ENCODE data around the gene SPAAR.
"Not testable (repeated sequence)": the region's sequence is repeated elsewhere in the genome, so short reads cannot be mapped to it uniquely, and the experiment has no call there.

The SPAAR gene

DNA sequence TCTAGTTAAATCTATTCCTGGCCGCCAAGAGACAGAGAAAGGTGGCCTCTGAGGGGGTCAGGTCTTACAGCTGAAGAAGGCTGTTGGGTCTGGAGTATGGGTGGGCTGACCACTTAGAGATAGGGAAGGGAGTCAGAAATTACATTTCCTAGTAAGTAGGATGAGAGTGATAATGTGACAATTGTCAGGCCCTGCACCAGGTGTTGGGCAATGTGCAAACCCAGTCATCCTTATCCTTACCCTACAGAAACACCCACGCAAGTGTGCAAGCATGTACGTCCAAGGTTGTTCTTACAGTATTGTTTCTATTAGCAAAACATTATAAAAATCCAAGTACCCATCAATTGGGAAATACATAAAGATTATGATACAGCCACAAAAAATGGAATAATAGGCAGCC lies 9.5 kb downstream of the SPAAR start:
- H3K27me3 ChIP-seq (ENCODE audit: insufficient read depth, low read length) = no peaks in the 10 kb centered on the region
- H3K4me3 ChIP-seq (ENCODE audit: low read length) = no peak overlapping the region
- H2AFZ ChIP-seq (ENCODE audit: low read depth, low read length) = no peak overlapping the region
- H3K4me1 ChIP-seq (ENCODE audit: insufficient read depth, low read length) = peaks cover 7% of the 10 kb centered on the region
- no peaks in the 10 kb centered on the region for H3K36me3 ChIP-seq (ENCODE audit: insufficient read depth, low read length)
- no peaks in the 10 kb centered on the region for H3K9me3 ChIP-seq (ENCODE audit: low read length)

DNA sequence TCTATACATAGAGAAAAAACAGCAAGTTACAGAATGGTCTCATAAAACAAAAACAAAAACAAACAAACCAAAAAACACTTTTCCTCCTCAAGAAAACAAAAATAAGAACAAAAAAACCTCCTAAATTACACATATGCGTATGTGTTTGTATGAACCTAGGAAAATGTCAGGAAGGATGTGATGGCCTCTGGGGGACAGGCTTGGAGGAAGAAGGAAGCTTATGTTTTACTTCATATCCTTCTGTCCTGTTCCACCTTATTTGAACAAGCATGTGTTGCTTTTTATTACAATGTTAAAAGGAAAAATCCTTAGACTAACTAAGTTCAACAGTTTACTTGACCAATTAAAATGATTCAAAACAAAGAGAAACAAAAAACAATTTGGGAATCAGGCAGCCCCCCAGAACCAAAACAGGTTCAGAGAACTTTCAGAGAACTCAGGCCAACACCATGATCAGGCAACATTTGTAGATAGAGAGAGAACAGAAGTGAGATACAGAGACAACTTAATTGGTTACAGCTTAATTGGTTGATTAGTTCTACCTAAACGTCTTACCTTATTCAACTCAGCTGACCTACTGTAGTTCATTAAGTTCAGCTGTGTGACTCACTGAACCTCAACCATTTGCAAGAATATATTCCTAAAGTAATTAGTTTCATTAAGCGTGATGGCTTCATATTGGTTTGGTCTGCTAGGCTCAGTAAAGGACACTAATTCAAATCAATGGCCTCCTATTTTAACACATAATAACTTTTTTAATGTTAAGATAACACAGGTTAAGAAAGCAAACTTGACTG lies 10.1 kb downstream of the SPAAR start:
- Histone ChIP-seq H3K27me3 (ENCODE audit: insufficient read depth, low read length) (no peaks in the 10 kb centered on the region), H3K4me1 (ENCODE audit: insufficient read depth, low read length) (peaks cover 13% of the 10 kb centered on the region), H2AFZ (ENCODE audit: low read depth, low read length) (no peak overlapping the region), H3K9me3 (ENCODE audit: low read length) (no peaks in the 10 kb centered on the region), H3K36me3 (ENCODE audit: insufficient read depth, low read length) (no peaks in the 10 kb centered on the region), H3K4me3 (ENCODE audit: low read length) (no peak overlapping the region)

DNA sequence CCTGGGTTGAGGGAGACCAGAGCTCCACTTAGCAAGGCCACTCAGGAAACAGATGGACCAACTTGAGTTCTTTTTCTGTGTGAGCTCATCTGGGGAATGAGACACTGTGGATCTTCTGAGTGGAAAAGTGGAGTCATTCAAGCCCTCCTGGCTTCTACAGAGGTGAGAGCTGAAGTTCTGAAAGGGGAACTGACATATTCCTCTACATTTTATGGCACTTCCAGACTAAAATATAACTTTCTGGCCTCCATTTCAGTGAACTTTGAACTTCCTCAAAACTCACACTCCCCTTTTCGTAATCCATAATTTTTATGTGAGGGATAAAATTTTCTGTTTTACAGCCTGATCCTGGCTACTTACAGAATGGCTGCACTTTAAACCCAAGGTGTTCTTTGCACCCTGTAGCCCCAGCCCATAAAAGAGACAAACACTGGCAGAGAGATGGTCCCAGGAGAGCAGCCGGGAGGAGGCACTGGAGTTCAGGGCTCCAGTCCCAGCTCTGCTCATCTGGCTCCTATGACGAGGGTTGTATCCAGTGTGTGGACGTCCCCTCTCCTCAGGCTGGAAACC lies 10.8 kb downstream of the SPAAR start:
- Histone ChIP-seq H3K27me3 (ENCODE audit: insufficient read depth, low read length) (no peaks in the 10 kb centered on the region), H3K4me1 (ENCODE audit: insufficient read depth, low read length) (peaks cover 15% of the 10 kb centered on the region), H3K9me3 (ENCODE audit: low read length) (no peaks in the 10 kb centered on the region), H3K4me3 (ENCODE audit: low read length) (no peak overlapping the region), H3K36me3 (ENCODE audit: insufficient read depth, low read length) (no peaks in the 10 kb centered on the region), H2AFZ (ENCODE audit: low read depth, low read length) (no peak overlapping the region)

DNA sequence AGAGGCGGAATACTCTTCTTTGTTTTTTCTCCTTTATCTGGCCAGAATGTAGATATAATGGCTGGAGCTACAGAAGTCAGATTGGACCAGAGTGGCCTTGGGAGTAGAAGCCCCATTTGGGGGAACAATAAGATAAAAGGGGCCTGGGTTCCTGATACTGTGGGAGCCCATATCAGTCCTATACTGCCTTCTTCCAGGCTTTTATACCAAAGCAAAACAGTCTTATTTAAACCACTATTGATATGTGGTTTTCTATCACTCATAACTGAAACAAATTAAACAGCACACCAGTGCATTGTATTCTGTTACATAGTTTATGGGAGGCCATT lies 14.3 kb downstream of the SPAAR start:
- H3K36me3 ChIP-seq (ENCODE audit: insufficient read depth, low read length) = no peaks in the 10 kb centered on the region
- H3K4me3 ChIP-seq (ENCODE audit: low read length) = no peak overlapping the region
- H2AFZ ChIP-seq (ENCODE audit: low read depth, low read length) = no peak overlapping the region
- no peaks in the 10 kb centered on the region for H3K9me3 ChIP-seq (ENCODE audit: low read length)
- H3K27me3 ChIP-seq (ENCODE audit: insufficient read depth, low read length) = no peaks in the 10 kb centered on the region
- peaks cover 15% of the 10 kb centered on the region for H3K4me1 ChIP-seq (ENCODE audit: insufficient read depth, low read length)

DNA sequence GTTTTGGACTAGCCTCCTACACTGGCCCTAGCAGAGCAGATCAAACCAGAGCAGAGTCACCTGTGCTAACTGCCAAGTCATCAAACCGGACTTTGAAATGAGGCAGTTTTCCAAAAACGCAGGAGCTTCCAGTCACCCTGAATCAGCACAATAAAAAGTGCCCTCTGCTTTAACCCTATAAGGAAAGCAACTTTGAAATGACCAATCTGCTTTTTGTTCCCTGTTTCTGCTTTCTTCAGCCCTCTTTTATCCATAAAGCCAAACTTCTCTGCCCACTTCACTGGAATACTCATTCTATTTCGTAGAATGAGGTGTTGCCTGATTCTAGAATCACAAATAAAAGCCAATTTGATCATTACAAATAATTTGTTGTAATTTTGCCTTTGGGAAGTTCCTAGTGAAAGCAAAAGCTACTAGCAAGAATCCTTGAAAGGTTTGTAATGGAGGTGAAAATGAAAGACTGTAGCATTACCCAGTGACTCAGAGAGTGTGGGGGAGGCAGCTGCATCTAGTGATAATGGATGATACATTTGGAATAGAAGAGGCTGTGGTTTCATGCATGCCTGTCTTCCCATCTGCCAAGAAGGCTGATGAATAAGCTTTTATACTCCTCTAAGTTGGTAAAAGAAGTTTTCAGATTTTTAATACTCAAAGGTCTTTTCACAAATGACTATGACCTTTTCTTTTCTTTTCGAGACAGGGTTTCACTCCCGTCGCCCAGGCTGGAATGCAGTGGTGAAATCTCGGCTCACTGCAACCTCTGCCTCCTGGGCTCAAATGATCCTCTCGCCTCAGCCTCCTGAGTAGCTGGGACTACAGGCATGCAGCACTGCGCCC lies 14.9 kb downstream of the SPAAR start:
- Histone ChIP-seq H3K27me3 (ENCODE audit: insufficient read depth, low read length) (no peaks in the 10 kb centered on the region), H2AFZ (ENCODE audit: low read depth, low read length) (peak overlapping the region; percentile 86), H3K9me3 (ENCODE audit: low read length) (no peaks in the 10 kb centered on the region), H3K4me1 (ENCODE audit: insufficient read depth, low read length) (peaks cover 15% of the 10 kb centered on the region), H3K4me3 (ENCODE audit: low read length) (no peak overlapping the region), H3K36me3 (ENCODE audit: insufficient read depth, low read length) (no peaks in the 10 kb centered on the region)

DNA sequence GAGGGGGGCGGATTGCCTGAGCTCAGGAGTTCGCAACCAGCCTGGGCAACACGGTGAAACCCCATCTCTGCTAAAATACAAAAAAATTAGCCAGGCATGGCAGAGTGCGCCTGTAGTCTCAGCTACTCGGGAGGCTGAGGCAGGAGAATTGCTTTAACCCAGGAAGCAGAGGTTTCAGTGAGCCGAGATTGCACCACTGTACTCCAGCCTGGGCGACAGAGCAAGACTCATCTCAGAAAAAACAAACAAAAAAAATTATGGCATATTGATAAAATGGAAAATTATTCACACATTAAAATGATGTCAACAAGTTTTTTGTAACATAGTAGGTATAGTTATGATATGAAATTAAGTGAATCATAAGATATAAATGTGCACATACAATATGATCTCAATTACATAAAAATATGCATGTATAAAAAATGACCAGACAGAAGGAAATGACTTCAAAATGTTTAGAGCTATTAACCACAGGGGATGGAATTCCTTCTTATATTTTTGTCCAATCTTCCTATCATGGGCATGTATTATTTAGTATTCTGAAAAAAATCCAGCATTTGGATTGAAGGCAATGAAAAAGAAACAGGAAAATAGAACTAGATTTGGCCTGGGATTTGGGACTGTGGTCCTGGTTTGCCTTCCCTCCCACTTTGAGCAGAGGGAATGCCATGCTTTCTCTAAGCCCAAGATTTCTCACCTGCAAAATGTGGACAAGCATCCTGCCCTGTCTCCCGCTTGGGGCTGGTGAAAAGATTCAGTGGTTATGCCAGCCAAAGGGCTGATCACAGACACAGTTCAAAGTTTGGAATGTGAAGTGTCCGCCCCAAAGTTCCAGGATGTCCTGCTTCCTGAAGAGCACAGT lies 19.5 kb downstream of the SPAAR start:
- peaks cover 8% of the 10 kb centered on the region for H3K4me1 ChIP-seq (ENCODE audit: insufficient read depth, low read length)
- H3K9me3 ChIP-seq (ENCODE audit: low read length) = no peaks in the 10 kb centered on the region
- no peak overlapping the region for H3K4me3 ChIP-seq (ENCODE audit: low read length)
- no peak overlapping the region for H2AFZ ChIP-seq (ENCODE audit: low read depth, low read length)
- H3K27me3 ChIP-seq (ENCODE audit: insufficient read depth, low read length) = no peaks in the 10 kb centered on the region
- H3K36me3 ChIP-seq (ENCODE audit: insufficient read depth, low read length) = no peaks in the 10 kb centered on the region

DNA sequence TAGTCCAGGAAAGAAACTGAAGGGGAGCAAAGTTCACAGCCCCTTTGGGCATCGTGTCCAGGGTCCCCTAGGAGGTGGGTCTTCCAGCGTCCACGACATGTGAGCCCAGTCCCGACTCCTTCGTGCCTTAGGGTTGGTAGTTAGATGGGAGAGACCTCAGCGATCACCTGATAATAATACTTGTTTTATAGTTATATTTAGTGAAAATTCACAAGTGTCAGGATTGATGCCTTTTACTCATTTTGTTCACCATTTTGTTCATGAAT lies 20.1 kb downstream of the SPAAR start:
- H3K4me1 ChIP-seq (ENCODE audit: insufficient read depth, low read length) = peaks cover 2% of the 10 kb centered on the region
- no peaks in the 10 kb centered on the region for H3K9me3 ChIP-seq (ENCODE audit: low read length)
- no peak overlapping the region for H2AFZ ChIP-seq (ENCODE audit: low read depth, low read length)
- H3K4me3 ChIP-seq (ENCODE audit: low read length) = no peak overlapping the region
- H3K36me3 ChIP-seq (ENCODE audit: insufficient read depth, low read length) = no peaks in the 10 kb centered on the region
- H3K27me3 ChIP-seq (ENCODE audit: insufficient read depth, low read length) = no peaks in the 10 kb centered on the region

DNA sequence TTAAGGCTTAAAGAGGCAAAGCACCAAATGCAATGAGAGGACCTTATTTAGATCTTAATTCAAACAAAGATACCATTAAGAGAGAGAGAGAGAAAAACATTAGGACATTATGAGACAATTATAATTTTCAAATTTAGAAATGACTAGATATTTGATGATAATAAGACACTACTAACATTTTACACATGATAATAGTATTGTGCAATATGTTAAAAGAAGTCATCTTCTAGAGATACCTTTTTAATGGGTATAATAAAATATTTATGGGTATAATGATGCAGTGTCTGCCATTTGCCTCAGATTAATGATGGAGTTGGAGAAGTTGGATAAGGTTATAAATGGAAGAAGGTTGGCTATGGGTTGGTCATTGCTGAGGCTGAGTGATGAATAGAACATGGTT lies 21.2 kb downstream of the SPAAR start:
- H2AFZ ChIP-seq (ENCODE audit: low read depth, low read length) = no peak overlapping the region
- no peak overlapping the region for H3K4me3 ChIP-seq (ENCODE audit: low read length)
- H3K4me1 ChIP-seq (ENCODE audit: insufficient read depth, low read length) = no peaks in the 10 kb centered on the region
- H3K27me3 ChIP-seq (ENCODE audit: insufficient read depth, low read length) = no peaks in the 10 kb centered on the region
- H3K9me3 ChIP-seq (ENCODE audit: low read length) = no peaks in the 10 kb centered on the region
- no peaks in the 10 kb centered on the region for H3K36me3 ChIP-seq (ENCODE audit: insufficient read depth, low read length)

DNA sequence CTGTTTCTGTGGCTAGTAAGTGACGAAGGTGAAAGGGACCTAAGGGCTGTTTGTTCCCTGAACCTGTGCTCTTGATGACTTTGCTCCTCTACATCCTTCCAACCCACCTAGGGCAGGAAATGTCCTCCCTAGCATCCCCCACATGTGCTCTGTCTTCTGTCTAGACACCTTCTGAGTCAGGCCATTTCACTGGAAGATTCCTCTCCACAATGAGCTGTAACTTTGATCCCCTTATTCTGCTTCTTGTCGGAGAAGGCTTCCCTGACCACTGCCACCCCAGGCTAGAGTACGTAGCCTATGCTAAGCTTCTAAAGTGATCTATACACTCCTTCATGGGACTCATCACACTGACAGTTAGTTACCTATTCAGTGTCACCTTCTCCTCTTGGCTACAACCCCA lies 21.7 kb downstream of the SPAAR start:
- no peak overlapping the region for H3K4me3 ChIP-seq (ENCODE audit: low read length)
- H3K36me3 ChIP-seq (ENCODE audit: insufficient read depth, low read length) = no peaks in the 10 kb centered on the region

DNA sequence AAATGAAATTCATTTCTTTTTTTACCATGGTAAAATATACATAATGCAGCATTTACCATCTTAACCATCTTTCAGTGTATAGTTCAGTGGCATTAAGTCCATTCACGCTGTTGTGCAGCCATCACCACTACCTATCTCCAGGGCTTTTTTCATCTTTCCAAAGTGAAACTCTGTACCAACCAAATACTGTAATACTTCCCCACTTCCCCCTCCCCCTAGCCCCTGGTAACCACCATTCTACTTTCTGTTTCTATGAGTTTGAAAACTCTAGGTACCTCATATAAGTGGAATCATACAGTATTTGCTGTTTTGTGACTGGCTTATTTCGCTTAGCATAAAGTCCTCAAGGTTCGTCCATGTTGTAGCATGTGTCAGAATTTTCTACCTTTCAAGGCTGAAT lies 23.4 kb downstream of the SPAAR start:
- Histone ChIP-seq H3K36me3 (ENCODE audit: insufficient read depth, low read length) (no peaks in the 10 kb centered on the region), H3K27me3 (ENCODE audit: insufficient read depth, low read length) (no peaks in the 10 kb centered on the region), H3K4me1 (ENCODE audit: insufficient read depth, low read length) (peaks cover 6% of the 10 kb centered on the region), H3K9me3 (ENCODE audit: low read length) (no peaks in the 10 kb centered on the region), H3K4me3 (ENCODE audit: low read length) (no peak overlapping the region), H2AFZ (ENCODE audit: low read depth, low read length) (no peak overlapping the region)

More for the DNA sequence above, 21.7 kb downstream of the SPAAR start:
- no peaks in the 10 kb centered on the region for H3K9me3 ChIP-seq (ENCODE audit: low read length)
- no peak overlapping the region for H2AFZ ChIP-seq (ENCODE audit: low read depth, low read length)
- H3K27me3 ChIP-seq (ENCODE audit: insufficient read depth, low read length) = no peaks in the 10 kb centered on the region
- peaks cover 3% of the 10 kb centered on the region for H3K4me1 ChIP-seq (ENCODE audit: insufficient read depth, low read length)

DNA sequence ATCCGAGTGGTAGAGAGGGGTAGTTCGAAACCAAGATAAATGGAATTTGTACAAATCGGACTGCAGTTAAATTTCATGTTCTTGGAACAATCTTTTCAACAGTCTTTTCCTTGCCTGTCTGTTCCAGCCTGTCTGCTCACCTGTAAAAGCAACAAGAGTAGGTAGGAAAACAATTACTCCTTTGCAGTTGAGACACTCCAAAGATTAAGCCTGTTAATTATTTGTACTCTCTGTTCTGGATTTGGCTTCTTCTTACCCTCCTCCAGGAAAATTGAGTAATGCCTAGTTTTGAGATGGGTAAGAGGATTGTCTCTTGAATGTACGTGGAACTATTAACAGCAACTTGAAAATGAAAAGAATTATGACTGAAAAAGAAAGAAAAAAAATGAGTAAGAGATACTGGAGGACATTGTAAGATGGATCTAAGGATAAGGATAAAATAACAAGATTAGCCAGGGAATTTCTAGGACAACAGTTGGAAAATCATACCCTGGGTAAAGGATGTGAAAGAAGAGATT lies 24.3 kb downstream of the SPAAR start:
- no peaks in the 10 kb centered on the region for H3K27me3 ChIP-seq (ENCODE audit: insufficient read depth, low read length)
- H2AFZ ChIP-seq (ENCODE audit: low read depth, low read length) = no peak overlapping the region
- H3K9me3 ChIP-seq (ENCODE audit: low read length) = no peaks in the 10 kb centered on the region
- H3K4me1 ChIP-seq (ENCODE audit: insufficient read depth, low read length) = peaks cover 6% of the 10 kb centered on the region
- H3K4me3 ChIP-seq (ENCODE audit: low read length) = no peak overlapping the region
- no peaks in the 10 kb centered on the region for H3K36me3 ChIP-seq (ENCODE audit: insufficient read depth, low read length)

DNA sequence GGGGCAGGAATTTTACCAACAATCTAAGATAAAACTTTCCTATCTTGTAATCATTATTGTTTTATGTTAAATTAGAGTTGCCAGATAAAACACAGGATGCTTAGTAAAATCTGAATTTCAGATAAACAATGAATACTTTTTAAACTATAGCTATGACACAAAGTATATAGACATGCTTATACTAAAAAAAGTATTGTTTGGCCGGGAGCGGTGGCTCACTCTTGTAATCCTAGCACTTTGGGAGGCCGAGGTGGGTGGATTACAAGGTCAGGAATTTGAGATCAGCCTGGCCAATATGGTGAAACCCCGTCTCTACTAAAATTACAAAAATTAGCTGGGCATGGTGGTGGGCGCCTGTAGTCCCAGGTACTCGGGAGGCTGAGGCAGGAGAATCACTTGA lies 24.8 kb downstream of the SPAAR start:
- not testable (repeated sequence) for H3K9me3 ChIP-seq (ENCODE audit: low read length); H3K27me3 ChIP-seq (ENCODE audit: insufficient read depth, low read length); H3K4me1 ChIP-seq (ENCODE audit: insufficient read depth, low read length); H2AFZ ChIP-seq (ENCODE audit: low read depth, low read length); H3K4me3 ChIP-seq (ENCODE audit: low read length); H3K36me3 ChIP-seq (ENCODE audit: insufficient read depth, low read length)

DNA sequence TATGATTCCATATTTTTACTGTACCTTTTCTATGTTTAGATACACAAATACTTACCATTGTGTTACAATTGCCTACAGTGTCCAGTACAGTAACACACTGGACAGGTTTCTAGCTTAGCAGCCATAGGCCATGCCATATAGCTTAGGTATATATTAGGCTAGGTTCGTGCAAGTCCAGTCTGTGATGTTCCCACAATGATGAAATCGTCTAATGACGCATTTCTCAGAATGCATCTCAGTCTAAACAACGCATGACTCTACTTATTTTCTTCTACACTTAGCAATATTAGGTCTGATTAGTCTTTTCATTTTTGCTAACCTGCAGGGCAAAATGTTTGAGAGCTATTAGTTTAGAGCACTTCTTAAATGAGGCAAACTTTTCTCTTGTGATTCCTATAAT lies 26.0 kb downstream of the SPAAR start:
- Histone ChIP-seq H3K36me3 (ENCODE audit: insufficient read depth, low read length) (no peaks in the 10 kb centered on the region), H2AFZ (ENCODE audit: low read depth, low read length) (no peak overlapping the region), H3K4me1 (ENCODE audit: insufficient read depth, low read length) (peaks cover 6% of the 10 kb centered on the region), H3K4me3 (ENCODE audit: low read length) (no peak overlapping the region), H3K27me3 (ENCODE audit: insufficient read depth, low read length) (no peaks in the 10 kb centered on the region), H3K9me3 (ENCODE audit: low read length) (no peaks in the 10 kb centered on the region)
